Colonic mucosa (tissue), 4 donors: ENCODE results near the gene PTPRN2. TPM values are rescaled to one million over a fixed set of nuclear protein-coding genes. Genes with fewer than 3 reads are reported as not detected.

Source experiments
- DNase-seq: peaks from one replicate; pipeline ENCODE4 v3.0.0-alpha.2; 2020
- H3K27ac ChIP-seq: fragments of 200-600 bp; one replicate; pipeline ENCODE4 v1.8.0; 2021
- H3K27me3 ChIP-seq: fragments of 200-600 bp; one replicate; pipeline ENCODE4 v1.8.0; 2021
- H3K36me3 ChIP-seq: fragments of 200-600 bp; one replicate; pipeline ENCODE4 v1.8.0; 2021
- H3K4me1 ChIP-seq: fragments of 200-600 bp; one replicate; pipeline ENCODE4 v1.8.0; 2021; ENCODE audit warnings: mild to moderate bottlenecking
- H3K4me3 ChIP-seq: fragments of 200-600 bp; one replicate; pipeline ENCODE4 v1.8.0; 2021
- H3K9ac ChIP-seq, 2 donors: one replicate each; pipeline ENCODE4 v1.7.0; 2013; ENCODE audit warnings: control low read depth in 2 of 2, low read depth in 2 of 2, low read length in 2 of 2
- H3K9me3 ChIP-seq: fragments of 200-600 bp; one replicate; pipeline ENCODE4 v1.8.0; 2021
- intact Hi-C: fragments of 100-400 bp; cut with DNase I; formaldehyde crosslinking; loops from one replicate; pipeline ENCODE4 v1.14.1; 2022
- total RNA-seq, 2 donors: library from RNA; stranded (reverse); fragmentation: NEBNext Ultra II Directional in 1 of 2; extraction: Animal tissue kit (Norgen Biotek cat#: 25700) in 1 of 2; gene quantifications; one replicate each; pipeline ENCODE4 v1.2.1, GENCODE V29; 2021
- TF ChIP-seq, protein P1 (sequence below): fragments of 200-600 bp; IDR thresholded peaks from one replicate; pipeline ENCODE4 v1.8.0; 2022; ENCODE audit warnings: antibody characterized with exemption, mild to moderate bottlenecking
- donor health status: healthy.
- donor health status: DM: no; HTN: no; CAD: no.
- donor health status: DM: no; HTN: no; CAD: no.

Gene PTPRN2
- total RNA-seq, 2 donors from 2014 or later = 14.7 to 21.6 TPM

DNA sequence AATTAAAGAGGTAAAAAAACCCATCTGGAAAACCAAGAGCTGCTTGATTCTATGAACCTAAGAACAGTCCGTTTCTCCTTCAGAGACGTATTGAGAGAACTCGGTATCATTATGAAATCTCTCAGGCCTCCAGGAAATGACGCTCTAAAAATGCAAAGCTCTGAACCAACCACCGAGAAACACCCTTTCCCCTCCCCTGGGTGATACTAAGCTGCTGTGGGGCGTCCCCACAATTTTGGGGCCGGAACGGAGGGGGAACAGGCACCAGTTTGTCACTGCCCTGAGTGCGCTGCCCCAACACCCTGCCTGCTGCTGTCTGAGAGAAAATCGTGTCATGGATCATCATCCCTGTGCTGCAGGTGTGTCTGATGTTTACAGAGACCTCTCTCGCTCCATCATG lies 741.4 kb downstream of the PTPRN2 start:
- H3K27ac ChIP-seq = no peak overlapping the region
- no peaks in the 10 kb centered on the region for H3K27me3 ChIP-seq
- H3K4me3 ChIP-seq = no peak overlapping the region
- intact Hi-C loops = no loop called here
- no peak overlapping the region for H3K9ac ChIP-seq
- H3K36me3 ChIP-seq = no peaks in the 10 kb centered on the region
- TF ChIP-seq, protein P1, sequence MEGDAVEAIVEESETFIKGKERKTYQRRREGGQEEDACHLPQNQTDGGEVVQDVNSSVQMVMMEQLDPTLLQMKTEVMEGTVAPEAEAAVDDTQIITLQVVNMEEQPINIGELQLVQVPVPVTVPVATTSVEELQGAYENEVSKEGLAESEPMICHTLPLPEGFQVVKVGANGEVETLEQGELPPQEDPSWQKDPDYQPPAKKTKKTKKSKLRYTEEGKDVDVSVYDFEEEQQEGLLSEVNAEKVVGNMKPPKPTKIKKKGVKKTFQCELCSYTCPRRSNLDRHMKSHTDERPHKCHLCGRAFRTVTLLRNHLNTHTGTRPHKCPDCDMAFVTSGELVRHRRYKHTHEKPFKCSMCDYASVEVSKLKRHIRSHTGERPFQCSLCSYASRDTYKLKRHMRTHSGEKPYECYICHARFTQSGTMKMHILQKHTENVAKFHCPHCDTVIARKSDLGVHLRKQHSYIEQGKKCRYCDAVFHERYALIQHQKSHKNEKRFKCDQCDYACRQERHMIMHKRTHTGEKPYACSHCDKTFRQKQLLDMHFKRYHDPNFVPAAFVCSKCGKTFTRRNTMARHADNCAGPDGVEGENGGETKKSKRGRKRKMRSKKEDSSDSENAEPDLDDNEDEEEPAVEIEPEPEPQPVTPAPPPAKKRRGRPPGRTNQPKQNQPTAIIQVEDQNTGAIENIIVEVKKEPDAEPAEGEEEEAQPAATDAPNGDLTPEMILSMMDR = no peak
- DNase-seq = no peak
- no peaks in the 10 kb centered on the region for H3K4me1 ChIP-seq
- H3K9me3 ChIP-seq = no peaks in the 10 kb centered on the region

DNA sequence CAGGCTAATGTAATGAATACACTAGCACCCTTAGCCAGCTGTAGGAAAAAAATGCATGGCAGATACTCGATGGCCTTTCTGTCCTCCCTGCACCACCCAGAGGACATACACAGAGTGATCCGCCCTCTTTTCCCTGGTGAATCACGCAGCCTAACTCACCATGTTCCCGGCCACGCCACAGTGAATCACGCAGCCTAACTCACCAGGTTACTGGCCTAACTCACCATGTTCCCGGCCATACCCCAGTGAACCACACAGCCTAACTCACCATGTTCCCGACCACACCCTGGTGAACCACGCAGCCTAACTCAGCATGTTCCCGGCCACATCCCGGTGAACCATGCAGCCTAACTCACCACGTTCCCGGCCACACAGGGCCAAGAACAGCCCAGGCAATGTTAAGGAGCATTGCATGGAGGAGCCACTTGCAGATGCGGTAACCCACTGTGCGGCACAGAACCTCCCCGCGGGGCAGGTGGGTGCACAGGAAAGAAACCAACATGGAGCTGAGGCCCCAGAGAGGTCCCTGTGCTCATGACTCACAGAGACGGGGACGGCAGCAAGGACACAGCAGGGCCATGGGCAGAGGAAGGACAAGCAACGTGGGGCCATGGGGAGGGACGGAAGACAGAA lies 742.3 kb downstream of the PTPRN2 start:
- no peak overlapping the region for H3K4me3 ChIP-seq
- no peak overlapping the region for H3K27ac ChIP-seq
- H3K9me3 ChIP-seq = no peaks in the 10 kb centered on the region
- TF ChIP-seq, protein P1 = no peak
- no peak overlapping the region for H3K9ac ChIP-seq
- DNase-seq = no peak
- H3K4me1 ChIP-seq = no peaks in the 10 kb centered on the region
- H3K36me3 ChIP-seq = no peaks in the 10 kb centered on the region
- intact Hi-C loops = no loop called here
- H3K27me3 ChIP-seq = no peaks in the 10 kb centered on the region

DNA sequence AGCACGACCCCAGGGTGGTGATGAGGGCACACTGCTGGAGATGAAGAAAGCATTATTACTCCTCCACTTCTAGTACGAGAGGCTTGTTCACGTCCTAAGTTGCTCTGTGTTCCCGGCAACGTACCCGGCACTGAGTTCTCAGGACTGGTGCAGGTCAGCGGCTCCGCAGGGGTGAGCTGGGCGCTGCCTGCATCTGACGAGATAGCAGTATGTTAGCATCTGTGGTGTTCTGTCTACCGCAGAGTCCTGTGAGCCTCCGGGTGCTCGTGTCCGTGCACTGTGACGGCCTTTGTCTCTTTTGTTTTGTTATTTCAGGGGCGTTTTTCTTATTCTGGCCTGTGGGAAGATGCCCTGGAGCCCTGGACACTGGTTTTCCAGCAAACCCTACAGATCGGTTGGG lies 743.0 kb downstream of the PTPRN2 start:
- intact Hi-C loops = no loop called here
- Histone ChIP-seq H3K9ac (no peak overlapping the region), H3K36me3 (no peaks in the 10 kb centered on the region), H3K4me1 (no peaks in the 10 kb centered on the region), H3K4me3 (no peak overlapping the region), H3K27ac (no peak overlapping the region), H3K27me3 (no peaks in the 10 kb centered on the region), H3K9me3 (no peaks in the 10 kb centered on the region)
- no peak for DNase-seq
- TF ChIP-seq, protein P1 = no peak

DNA sequence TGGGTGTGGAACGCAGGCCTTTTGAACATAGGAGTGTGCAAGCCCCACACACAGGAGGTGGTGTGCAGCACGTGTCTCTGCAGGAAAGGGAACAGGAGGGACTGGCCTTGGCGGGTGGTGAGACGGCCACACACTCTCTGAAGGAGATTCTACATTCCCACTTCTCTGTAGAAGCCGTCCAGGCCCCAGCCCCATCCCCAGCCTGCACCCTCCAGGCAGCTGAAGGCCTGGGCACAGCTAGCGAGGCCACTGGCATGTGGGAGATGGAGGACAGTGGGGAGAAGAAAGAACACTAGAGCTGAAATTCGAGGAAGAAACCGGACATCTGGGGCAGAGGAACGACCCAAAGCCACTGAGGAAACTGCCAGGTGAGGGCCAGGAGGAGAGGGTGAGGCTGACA lies 743.5 kb downstream of the PTPRN2 start:
- Histone ChIP-seq H3K9ac (no peak overlapping the region), H3K4me1 (no peaks in the 10 kb centered on the region), H3K27me3 (no peaks in the 10 kb centered on the region), H3K36me3 (no peaks in the 10 kb centered on the region), H3K27ac (no peak overlapping the region), H3K9me3 (no peaks in the 10 kb centered on the region), H3K4me3 (no peak overlapping the region)
- no peak for DNase-seq
- TF ChIP-seq, protein P1 = no peak
- intact Hi-C loops = no loop called here

DNA sequence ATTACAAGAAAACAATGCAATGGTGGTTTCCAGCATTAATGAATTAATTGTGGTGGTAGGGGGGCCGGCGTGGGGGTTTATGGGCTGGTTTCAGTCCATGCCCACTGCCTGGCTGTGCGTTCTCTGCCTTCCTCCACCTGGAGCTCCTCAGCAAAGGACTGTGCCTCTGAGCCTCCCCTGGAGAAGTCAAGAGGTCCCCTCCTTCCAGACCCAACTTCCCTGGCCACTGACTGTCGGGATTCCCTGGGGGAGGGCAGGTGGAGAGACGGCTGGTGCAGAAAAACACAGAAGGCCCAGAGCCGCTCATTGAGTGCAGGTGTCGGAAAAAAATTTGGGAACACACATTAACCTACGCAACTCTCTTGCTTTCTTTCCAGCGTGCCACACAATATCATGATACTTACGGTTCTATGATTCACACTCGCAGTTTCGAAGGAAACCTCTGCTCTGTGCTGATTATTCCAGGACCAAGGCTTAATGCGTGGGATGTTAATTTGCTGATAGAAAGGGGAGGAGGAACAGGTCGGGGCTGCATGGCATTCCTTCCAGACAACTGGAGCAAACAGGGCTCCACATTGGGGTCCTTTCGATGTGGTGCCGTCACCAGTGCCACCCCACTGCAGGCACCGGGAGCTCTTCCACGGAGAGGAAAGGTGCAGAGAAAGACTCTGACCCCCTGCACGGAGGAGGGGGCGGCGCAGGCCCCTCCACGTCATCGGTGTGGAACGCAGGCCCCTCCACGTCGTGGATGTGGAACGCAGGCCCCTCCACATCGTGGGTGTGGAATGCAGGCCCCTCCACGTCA lies 744.1 kb downstream of the PTPRN2 start:
- H3K4me3 ChIP-seq = no peak overlapping the region
- no peaks in the 10 kb centered on the region for H3K4me1 ChIP-seq
- H3K27me3 ChIP-seq = no peaks in the 10 kb centered on the region
- TF ChIP-seq, protein P1 = no peak
- H3K36me3 ChIP-seq = no peaks in the 10 kb centered on the region
- no peak overlapping the region for H3K9ac ChIP-seq
- no peaks in the 10 kb centered on the region for H3K9me3 ChIP-seq
- intact Hi-C loops = no loop called here
- no peak overlapping the region for H3K27ac ChIP-seq
- no peak for DNase-seq
